Measurements from ENCODE around the gene RBM39.

GRCh38 chr20:35657271-35657670, 84.8 kb downstream of the RBM39 start:
- TF ChIP-seq HDAC2 (IDR thresholded peaks at IDR 0.05): no peak
- TF ChIP-seq ATF3 (IDR thresholded peaks at IDR 0.05; ENCODE audit: borderline replicate concordance, extremely low read depth, low read depth, low read length): no peak
- TF ChIP-seq REST (IDR thresholded peaks at IDR 0.05; ENCODE audit: low read depth, low read length): no peak
- TF ChIP-seq SUZ12 (IDR thresholded peaks at IDR 0.05; ENCODE audit: unreplicated experiment): no peak
- TF ChIP-seq BHLHE40 (IDR thresholded peaks at IDR 0.05; ENCODE audit: borderline replicate concordance in 1 of 2, low read depth in 2 of 2, low read length in 1 of 2): no peak
- TF ChIP-seq, protein P1, sequence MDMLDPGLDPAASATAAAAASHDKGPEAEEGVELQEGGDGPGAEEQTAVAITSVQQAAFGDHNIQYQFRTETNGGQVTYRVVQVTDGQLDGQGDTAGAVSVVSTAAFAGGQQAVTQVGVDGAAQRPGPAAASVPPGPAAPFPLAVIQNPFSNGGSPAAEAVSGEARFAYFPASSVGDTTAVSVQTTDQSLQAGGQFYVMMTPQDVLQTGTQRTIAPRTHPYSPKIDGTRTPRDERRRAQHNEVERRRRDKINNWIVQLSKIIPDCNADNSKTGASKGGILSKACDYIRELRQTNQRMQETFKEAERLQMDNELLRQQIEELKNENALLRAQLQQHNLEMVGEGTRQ (IDR thresholded peaks at IDR 0.05; ENCODE audit: borderline replicate concordance, low read depth, low read length): no peak
- no peak for TF ChIP-seq CTCF (IDR thresholded peaks at IDR 0.05 in 2 of 3, conservative IDR thresholded peaks at IDR 0.05 in 1 of 3; ENCODE audit: control insufficient read depth in 2 of 3, extremely low read depth in 1 of 3, insufficient read depth in 1 of 3, low read depth in 3 of 3, low read length in 3 of 3)
- no peak for TF ChIP-seq BRCA1 (IDR thresholded peaks at IDR 0.05; ENCODE audit: low read depth, low read length)
- no peak for TF ChIP-seq FOS (IDR thresholded peaks at IDR 0.05; ENCODE audit: borderline replicate concordance, extremely low read depth, insufficient read length)
- no peak for TF ChIP-seq MXI1 (IDR thresholded peaks at IDR 0.05; ENCODE audit: low read depth, low read length)

Data from GM12878 (cell line).